ENCODE data around the gene ITPR1. TPM values are rescaled to one million over a fixed set of nuclear protein-coding genes. Genes with fewer than 3 reads are reported as not detected.

ITPR1 gene
- total RNA-seq, 2 experiments from 2014 or later = 84.4 to 104 TPM

DNA sequence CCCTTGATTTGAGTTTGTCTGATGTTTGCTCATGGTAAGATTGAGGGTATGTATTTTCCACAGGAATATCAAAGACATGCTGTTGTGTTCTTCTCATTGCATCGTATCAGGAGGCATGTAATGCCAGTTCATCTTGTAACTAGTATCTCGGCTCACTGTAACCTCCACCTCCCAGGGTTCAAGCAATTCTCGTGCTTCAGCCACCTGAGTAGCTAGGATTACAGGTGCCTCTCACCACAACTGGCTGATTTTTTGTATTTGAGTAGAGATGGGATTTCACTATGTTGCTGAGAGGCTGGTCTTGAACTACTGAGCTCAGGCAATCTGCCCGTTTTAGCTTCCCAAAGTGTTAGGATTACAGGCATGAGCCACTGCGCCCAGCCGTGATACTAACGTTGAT is 323.2 kb downstream of the ITPR1 start:
- CTCF ChIA-PET (ENCODE audit: unreplicated experiment) = no interaction called here
- intact Hi-C loops (cut with micrococcal nuclease; ENCODE audit: unreplicated experiment) = no loop called here

DNA sequence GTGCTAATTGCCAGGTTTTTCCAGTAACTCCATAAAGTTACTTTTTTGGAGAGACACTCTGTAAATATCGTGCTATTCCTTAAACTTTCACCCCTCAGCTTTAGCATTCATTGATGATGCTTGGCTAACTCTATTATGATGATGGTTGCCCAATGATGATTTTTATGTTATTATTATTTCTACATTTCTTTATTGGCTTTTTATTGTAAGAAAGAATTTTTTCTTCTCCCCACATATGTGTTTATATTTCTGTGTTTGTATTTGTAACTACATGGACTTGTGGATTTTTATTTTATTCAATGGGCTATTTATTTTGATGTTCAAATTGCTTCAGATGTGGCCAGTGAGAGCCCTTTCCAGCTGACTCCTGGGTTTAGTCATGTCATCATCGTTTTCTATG is 323.6 kb downstream of the ITPR1 start:
- no peak overlapping the region for H3K27ac ChIP-seq (ENCODE audit: low read depth, low read length, poor library complexity, severe bottlenecking)
- CTCF ChIA-PET (ENCODE audit: unreplicated experiment) = no interaction called here
- no peak overlapping the region for H3K4me2 ChIP-seq (ENCODE audit: low read length)
- POLR2A ChIA-PET = interaction anchor here (0.5 kb wide), 1 partner anchor 551 kb away, joined by 3 read pairs; no protein-coding TSS in a partner anchor
- no peak for DNase-seq (ENCODE audit: low spot score)
- BruUV-seq (replicated peaks) = no TSS peak
- intact Hi-C loops (cut with micrococcal nuclease; ENCODE audit: unreplicated experiment) = no loop called here
- no peaks in the 10 kb centered on the region for H3K9me3 ChIP-seq (ENCODE audit: low read length)
- no peaks in the 10 kb centered on the region for H3K4me1 ChIP-seq (ENCODE audit: insufficient read depth, low read length, poor library complexity, severe bottlenecking)
- no peaks in the 10 kb centered on the region for H4K20me1 ChIP-seq (ENCODE audit: insufficient read depth, low read length)
- no peaks in the 10 kb centered on the region for H3K79me2 ChIP-seq (ENCODE audit: insufficient read depth, low read depth, low read length)
- no peak overlapping the region for H2AFZ ChIP-seq (ENCODE audit: low read length)
- H3K9me2 ChIP-seq (ENCODE audit: insufficient read depth, low read length) = no peaks in the 10 kb centered on the region
- H3K36me3 ChIP-seq (ENCODE audit: insufficient read depth, low read length) = peaks cover 74% of the 10 kb centered on the region
- TF ChIP-seq EZH2phosphoT487 (IDR thresholded peaks at IDR 0.05; ENCODE audit: borderline replicate concordance, low read depth, low read length) = no peak
- TF ChIP-seq, protein P1, sequence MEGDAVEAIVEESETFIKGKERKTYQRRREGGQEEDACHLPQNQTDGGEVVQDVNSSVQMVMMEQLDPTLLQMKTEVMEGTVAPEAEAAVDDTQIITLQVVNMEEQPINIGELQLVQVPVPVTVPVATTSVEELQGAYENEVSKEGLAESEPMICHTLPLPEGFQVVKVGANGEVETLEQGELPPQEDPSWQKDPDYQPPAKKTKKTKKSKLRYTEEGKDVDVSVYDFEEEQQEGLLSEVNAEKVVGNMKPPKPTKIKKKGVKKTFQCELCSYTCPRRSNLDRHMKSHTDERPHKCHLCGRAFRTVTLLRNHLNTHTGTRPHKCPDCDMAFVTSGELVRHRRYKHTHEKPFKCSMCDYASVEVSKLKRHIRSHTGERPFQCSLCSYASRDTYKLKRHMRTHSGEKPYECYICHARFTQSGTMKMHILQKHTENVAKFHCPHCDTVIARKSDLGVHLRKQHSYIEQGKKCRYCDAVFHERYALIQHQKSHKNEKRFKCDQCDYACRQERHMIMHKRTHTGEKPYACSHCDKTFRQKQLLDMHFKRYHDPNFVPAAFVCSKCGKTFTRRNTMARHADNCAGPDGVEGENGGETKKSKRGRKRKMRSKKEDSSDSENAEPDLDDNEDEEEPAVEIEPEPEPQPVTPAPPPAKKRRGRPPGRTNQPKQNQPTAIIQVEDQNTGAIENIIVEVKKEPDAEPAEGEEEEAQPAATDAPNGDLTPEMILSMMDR (conservative IDR thresholded peaks at IDR 0.05; ENCODE audit: low read length) = no peak
- no peak overlapping the region for H3K4me3 ChIP-seq (ENCODE audit: low read depth, low read length, poor library complexity, severe bottlenecking)

More for the DNA sequence above, 323.2 kb downstream of the ITPR1 start:
- H4K20me1 ChIP-seq (ENCODE audit: insufficient read depth, low read length) = no peaks in the 10 kb centered on the region
- TF ChIP-seq EZH2phosphoT487 (IDR thresholded peaks at IDR 0.05; ENCODE audit: borderline replicate concordance, low read depth, low read length) = no peak
- TF ChIP-seq, protein P1 (conservative IDR thresholded peaks at IDR 0.05; ENCODE audit: low read length) = no peak
- no peak for DNase-seq (ENCODE audit: low spot score)
- no peak overlapping the region for H3K27ac ChIP-seq (ENCODE audit: low read depth, low read length, poor library complexity, severe bottlenecking)
- no peaks in the 10 kb centered on the region for H3K4me1 ChIP-seq (ENCODE audit: insufficient read depth, low read length, poor library complexity, severe bottlenecking)
- no peaks in the 10 kb centered on the region for H3K79me2 ChIP-seq (ENCODE audit: insufficient read depth, low read depth, low read length)
- peaks cover 74% of the 10 kb centered on the region for H3K36me3 ChIP-seq (ENCODE audit: insufficient read depth, low read length)
- no peak overlapping the region for H3K4me2 ChIP-seq (ENCODE audit: low read length)
- H3K4me3 ChIP-seq (ENCODE audit: low read depth, low read length, poor library complexity, severe bottlenecking) = no peak overlapping the region
- POLR2A ChIA-PET = interaction anchor here (0.5 kb wide), 1 partner anchor 551 kb away, joined by 3 read pairs; no protein-coding TSS in a partner anchor
- BruUV-seq (replicated peaks) = no TSS peak
- H2AFZ ChIP-seq (ENCODE audit: low read length) = no peak overlapping the region
- H3K9me3 ChIP-seq (ENCODE audit: low read length) = no peaks in the 10 kb centered on the region
- no peaks in the 10 kb centered on the region for H3K9me2 ChIP-seq (ENCODE audit: insufficient read depth, low read length)

DNA sequence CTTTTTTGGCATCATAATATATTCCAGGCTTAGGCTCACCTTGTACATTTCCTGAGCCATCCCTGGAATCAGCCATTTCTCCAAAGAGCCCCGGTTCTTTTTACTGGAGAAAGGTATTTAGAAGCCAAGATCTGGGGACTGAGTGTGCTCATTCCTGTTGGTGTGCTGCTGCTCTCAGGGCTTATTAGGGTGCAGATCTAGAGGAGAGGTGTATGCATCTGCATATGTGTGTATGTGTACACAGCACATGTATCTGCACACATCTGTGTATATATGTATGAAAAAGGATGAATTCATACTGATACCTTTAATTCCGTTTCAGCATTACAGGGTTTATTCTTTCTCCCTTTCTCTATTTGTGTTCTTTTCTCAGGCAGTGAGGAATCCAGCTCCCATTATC is 324.0 kb downstream of the ITPR1 start:
- intact Hi-C loops (cut with micrococcal nuclease; ENCODE audit: unreplicated experiment) = no loop called here

More for the DNA sequence above, 324.0 kb downstream of the ITPR1 start:
- Histone ChIP-seq H3K9me2 (ENCODE audit: insufficient read depth, low read length) (no peaks in the 10 kb centered on the region), H3K27ac (ENCODE audit: low read depth, low read length, poor library complexity, severe bottlenecking) (no peak overlapping the region), H3K4me2 (ENCODE audit: low read length) (no peak overlapping the region), H3K4me3 (ENCODE audit: low read depth, low read length, poor library complexity, severe bottlenecking) (no peak overlapping the region), H3K9me3 (ENCODE audit: low read length) (no peaks in the 10 kb centered on the region), H3K79me2 (ENCODE audit: insufficient read depth, low read depth, low read length) (no peaks in the 10 kb centered on the region), H2AFZ (ENCODE audit: low read length) (no peak overlapping the region), H4K20me1 (ENCODE audit: insufficient read depth, low read length) (no peaks in the 10 kb centered on the region), H3K4me1 (ENCODE audit: insufficient read depth, low read length, poor library complexity, severe bottlenecking) (no peaks in the 10 kb centered on the region), H3K36me3 (ENCODE audit: insufficient read depth, low read length) (peaks cover 77% of the 10 kb centered on the region)
- CTCF ChIA-PET (ENCODE audit: unreplicated experiment) = no interaction called here
- POLR2A ChIA-PET = no interaction called here
- BruUV-seq (replicated peaks) = no TSS peak
- no peak for DNase-seq (ENCODE audit: low spot score)
- TF ChIP-seq, protein P1 (conservative IDR thresholded peaks at IDR 0.05; ENCODE audit: low read length) = no peak
- no peak for TF ChIP-seq EZH2phosphoT487 (IDR thresholded peaks at IDR 0.05; ENCODE audit: borderline replicate concordance, low read depth, low read length)
